ENCODE measurements around the gene LRRC27.
"Not testable (repeated sequence)": the region's sequence is repeated elsewhere in the genome, so short reads cannot be mapped to it uniquely, and the experiment has no call there.

LRRC27 gene

GRCh38 chr10:132292287-132293200 lies 39.4 kb upstream of the LRRC27 start:
- TF ChIP-seq, protein P1, sequence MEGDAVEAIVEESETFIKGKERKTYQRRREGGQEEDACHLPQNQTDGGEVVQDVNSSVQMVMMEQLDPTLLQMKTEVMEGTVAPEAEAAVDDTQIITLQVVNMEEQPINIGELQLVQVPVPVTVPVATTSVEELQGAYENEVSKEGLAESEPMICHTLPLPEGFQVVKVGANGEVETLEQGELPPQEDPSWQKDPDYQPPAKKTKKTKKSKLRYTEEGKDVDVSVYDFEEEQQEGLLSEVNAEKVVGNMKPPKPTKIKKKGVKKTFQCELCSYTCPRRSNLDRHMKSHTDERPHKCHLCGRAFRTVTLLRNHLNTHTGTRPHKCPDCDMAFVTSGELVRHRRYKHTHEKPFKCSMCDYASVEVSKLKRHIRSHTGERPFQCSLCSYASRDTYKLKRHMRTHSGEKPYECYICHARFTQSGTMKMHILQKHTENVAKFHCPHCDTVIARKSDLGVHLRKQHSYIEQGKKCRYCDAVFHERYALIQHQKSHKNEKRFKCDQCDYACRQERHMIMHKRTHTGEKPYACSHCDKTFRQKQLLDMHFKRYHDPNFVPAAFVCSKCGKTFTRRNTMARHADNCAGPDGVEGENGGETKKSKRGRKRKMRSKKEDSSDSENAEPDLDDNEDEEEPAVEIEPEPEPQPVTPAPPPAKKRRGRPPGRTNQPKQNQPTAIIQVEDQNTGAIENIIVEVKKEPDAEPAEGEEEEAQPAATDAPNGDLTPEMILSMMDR (IDR thresholded peaks at IDR 0.05; ENCODE audit: low read depth, low read length, missing control alignments): no peak
- DNase-seq (ENCODE audit: extremely low read depth, low read depth): no peak
- H3K4me3 ChIP-seq (replicated peaks; ENCODE audit: low read depth, low read length): no peak overlapping the region

DNA sequence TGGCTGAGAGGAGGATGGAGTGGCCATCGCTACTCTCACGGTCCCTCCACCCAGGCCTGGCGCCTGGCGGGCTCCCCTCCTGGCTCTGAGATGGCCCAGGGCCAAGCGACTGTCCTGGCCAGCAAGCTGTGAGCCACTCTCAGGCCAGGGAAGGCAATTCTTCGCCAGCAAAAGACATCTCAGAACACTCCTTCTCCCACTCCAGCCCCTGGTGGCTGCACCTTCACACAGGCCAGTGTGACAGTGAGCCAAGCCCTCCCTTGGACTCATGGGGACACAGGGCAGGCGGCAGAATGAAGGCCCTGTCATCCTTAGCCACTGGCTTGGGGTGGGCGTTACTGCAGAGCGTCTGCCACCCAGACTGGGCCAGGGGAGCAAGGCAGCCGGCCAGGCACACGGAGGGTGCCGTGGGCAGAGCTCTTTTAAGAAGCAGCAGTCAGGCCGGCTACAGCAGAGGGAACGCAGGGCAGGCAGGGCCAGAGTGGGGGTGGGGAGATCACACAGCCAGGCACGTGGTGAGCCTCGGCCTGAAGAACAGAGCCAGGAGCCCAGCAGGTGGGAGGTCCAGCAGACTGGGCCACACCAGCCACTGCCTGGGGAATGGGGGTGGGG lies 38.7 kb upstream of the LRRC27 start:
- DNase-seq (ENCODE audit: extremely low read depth, low read depth): no peak
- TF ChIP-seq, protein P1 (IDR thresholded peaks at IDR 0.05; ENCODE audit: low read depth, low read length, missing control alignments): no peak
- H3K4me3 ChIP-seq (replicated peaks; ENCODE audit: low read depth, low read length): no peak overlapping the region

GRCh38 chr10:132293813-132294520 lies 38.0 kb upstream of the LRRC27 start:
- TF ChIP-seq, protein P1 (IDR thresholded peaks at IDR 0.05; ENCODE audit: low read depth, low read length, missing control alignments): no peak
- H3K4me3 ChIP-seq (replicated peaks; ENCODE audit: low read depth, low read length): no peak overlapping the region
- DNase-seq (ENCODE audit: extremely low read depth, low read depth): no peak

DNA sequence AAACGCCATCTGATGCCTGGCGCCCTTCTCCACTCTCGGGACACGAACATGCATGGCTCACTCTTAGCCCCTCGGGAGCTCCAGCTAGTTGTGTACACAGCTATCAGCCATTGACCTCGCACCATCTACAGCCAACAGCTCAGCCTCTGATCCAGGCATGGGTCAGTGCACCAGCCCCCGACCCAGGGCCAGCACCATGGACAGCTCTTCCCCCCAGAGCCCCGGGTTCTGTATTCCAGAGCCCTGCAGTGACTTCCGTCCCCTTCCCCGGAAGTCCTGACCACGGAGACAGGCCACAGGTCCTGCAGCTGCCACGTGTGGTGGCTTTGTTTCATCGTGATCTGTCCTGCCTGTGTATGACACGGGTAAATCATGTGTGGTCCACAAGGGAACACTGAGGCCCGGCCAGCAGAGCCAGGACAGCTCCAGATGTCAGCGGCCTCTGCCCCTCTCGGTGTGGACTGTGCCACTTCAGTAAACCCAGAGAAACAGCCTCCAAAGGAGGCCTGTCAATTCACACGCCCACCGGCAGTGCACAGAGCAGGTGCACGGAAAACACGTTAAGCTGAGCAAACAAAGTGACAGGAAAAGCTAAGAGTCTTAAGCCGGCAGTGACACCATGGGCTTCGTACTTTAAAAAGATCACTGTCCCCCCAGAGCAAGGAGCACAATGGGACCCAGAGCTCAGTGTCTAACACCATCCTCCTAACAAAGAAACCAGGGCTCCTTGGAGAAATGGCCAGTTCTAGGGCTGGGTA lies 37.3 kb upstream of the LRRC27 start:
- no peak for DNase-seq (ENCODE audit: extremely low read depth, low read depth)

GRCh38 chr10:132295481-132295880 lies 36.5 kb upstream of the LRRC27 start:
- H3K4me3 ChIP-seq (replicated peaks; ENCODE audit: low read depth, low read length); DNase-seq (ENCODE audit: extremely low read depth, low read depth): not testable (repeated sequence)

More for the DNA sequence above, 37.3 kb upstream of the LRRC27 start:
- TF ChIP-seq, protein P1 (IDR thresholded peaks at IDR 0.05; ENCODE audit: low read depth, low read length, missing control alignments): no peak
- no peak overlapping the region for H3K4me3 ChIP-seq (replicated peaks; ENCODE audit: low read depth, low read length)

DNA sequence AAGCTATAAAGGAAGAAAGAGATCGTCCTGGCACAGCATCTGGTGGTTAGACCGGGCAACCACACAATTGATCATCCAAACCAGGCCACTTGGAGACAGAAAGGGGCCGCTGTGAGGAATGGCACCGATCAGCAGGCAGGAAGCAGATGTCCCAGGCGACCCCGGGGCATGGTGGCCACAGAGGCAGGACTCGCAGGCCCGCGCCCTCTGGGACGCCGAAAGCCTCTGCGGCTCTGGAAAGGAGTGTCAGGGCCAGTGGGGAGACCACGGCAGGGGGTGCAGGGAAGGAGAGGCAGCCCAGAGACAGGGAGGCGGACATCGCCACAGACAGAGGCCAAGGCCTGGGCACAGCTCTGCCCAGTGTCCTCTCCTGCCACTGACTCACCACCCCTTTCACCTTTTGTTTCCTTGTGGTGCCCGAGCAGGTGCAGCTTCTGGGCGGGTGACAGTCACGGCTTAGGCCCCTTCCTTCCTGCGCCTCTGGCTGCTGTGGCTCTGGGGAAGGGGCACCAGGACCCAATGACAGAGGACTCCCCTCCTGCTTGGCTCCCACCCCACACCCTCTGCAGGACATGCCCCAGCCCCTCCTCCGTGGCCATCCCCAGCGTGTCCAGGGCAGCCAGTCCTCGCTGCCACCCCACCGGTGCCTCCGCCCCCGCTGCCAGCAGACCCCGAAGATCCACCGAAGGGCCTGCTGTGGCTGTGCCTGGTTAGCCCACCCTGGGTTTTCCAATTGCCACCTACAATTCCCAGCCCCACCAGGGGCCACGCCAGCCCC lies 35.1 kb upstream of the LRRC27 start:
- no peak overlapping the region for H3K4me3 ChIP-seq (replicated peaks; ENCODE audit: low read depth, low read length)
- TF ChIP-seq, protein P1 (IDR thresholded peaks at IDR 0.05; ENCODE audit: low read depth, low read length, missing control alignments): no peak
- DNase-seq (ENCODE audit: extremely low read depth, low read depth): no peak

Measured in HFF-Myc (cell line).